PC-3 (cell line): Measurements from ENCODE around the gene CGNL1. TPM values are rescaled to one million over a fixed set of nuclear protein-coding genes. Genes with fewer than 3 reads are reported as not detected.

Experiments used
- ATAC-seq: fragments of 200-7000 bp; cut with Tn5 transposase; 2 replicates; pipeline ENCODE4 v1.9.1; 2020; ENCODE audit warnings: mild to moderate bottlenecking, moderate library complexity
- BruUV-seq: library from RNA; stranded (reverse); fragments of 400-500 nt; replicated peaks from 2 replicates; lab custom pipeline; 2021; lab: Mats Ljungman, UMichigan
- CTCF ChIA-PET: fragments of 300-600 bp; sonication (Branson Sonifier 250); formaldehyde crosslinking; loops from one replicate; lab custom pipeline; 2022; ENCODE audit warnings: antibody characterized with exemption; lab: Charles Lee
- POLR2A ChIA-PET: fragments of 300-600 bp; sonication (Branson Sonifier 250); formaldehyde crosslinking; loops from one replicate; lab custom pipeline; 2022; ENCODE audit warnings: antibody characterized with exemption; ENCODE audit not compliant: unreplicated experiment; lab: Charles Lee
- DNase-seq: peaks from one replicate; pipeline ENCODE4 v3.0.0-alpha.2; 2015
- H2AFZ ChIP-seq: fragments of 300-600 bp; sonication (generic); 2 replicates; pipeline ENCODE4 v1.6.0; 2016; ENCODE audit warnings: antibody characterized with exemption, low read length
- H3F3A ChIP-seq: fragments of 300-600 bp; sonication (generic); one replicate; pipeline ENCODE4 v1.6.0; 2017; ENCODE audit warnings: antibody characterized with exemption, low read length, control low read depth, mild to moderate bottlenecking; ENCODE audit not compliant: unreplicated experiment
- H3K27ac ChIP-seq: fragments of 300-600 bp; sonication (generic); 2 replicates; pipeline ENCODE4 v1.5.1; 2016; ENCODE audit warnings: mild to moderate bottlenecking, low read length
- H3K27me3 ChIP-seq: fragments of 300-600 bp; sonication (generic); 2 replicates; pipeline ENCODE4 v1.6.1; 2016; ENCODE audit warnings: low read length, mixed read lengths
- H3K36me3 ChIP-seq: fragments of 300-600 bp; sonication (generic); 2 replicates; pipeline ENCODE4 v1.6.1; 2016; ENCODE audit warnings: low read depth, mixed run types, low read length, mixed read lengths
- H3K4me1 ChIP-seq: fragments of 300-600 bp; sonication (generic); 2 replicates; pipeline ENCODE4 v1.5.1; 2016; ENCODE audit warnings: low read length; ENCODE audit not compliant: insufficient read depth
- H3K4me2 ChIP-seq: fragments of 300-600 bp; sonication (generic); 2 replicates; pipeline ENCODE4 v1.6.0; 2016; ENCODE audit warnings: low read length
- H3K4me3 ChIP-seq: fragments of 300-600 bp; sonication (generic); 2 replicates; pipeline ENCODE4 v1.5.1; 2016; ENCODE audit warnings: mild to moderate bottlenecking, low read length, mixed read lengths
- H3K79me2 ChIP-seq: fragments of 300-600 bp; sonication (generic); 2 replicates; pipeline ENCODE4 v1.6.1; 2017; ENCODE audit warnings: low read length, mixed read lengths
- H3K9ac ChIP-seq: fragments of 300-600 bp; sonication (generic); 2 replicates; pipeline ENCODE4 v1.6.0; 2016; ENCODE audit warnings: mild to moderate bottlenecking, low read length
- H3K9me2 ChIP-seq: fragments of 300-600 bp; sonication (generic); replicated peaks from 2 replicates; pipeline ENCODE4 v1.6.1; 2016; ENCODE audit warnings: mixed run types, low read length, mixed read lengths
- H3K9me3 ChIP-seq: fragments of 300-600 bp; sonication (generic); 2 replicates; pipeline ENCODE4 v1.6.1; 2016; ENCODE audit warnings: low read length, mixed read lengths
- H4K20me1 ChIP-seq: fragments of 300-600 bp; sonication (generic); 2 replicates; pipeline ENCODE4 v1.6.1; 2016; ENCODE audit warnings: low read length, mixed read lengths
- EZH2 ChIP-seq: fragments of 300-600 bp; sonication (generic); IDR thresholded peaks from one replicate; pipeline ENCODE4 v1.6.1; 2017; ENCODE audit warnings: antibody characterized with exemption, mild to moderate bottlenecking, low read length; ENCODE audit not compliant: unreplicated experiment
- EZH2phosphoT487 ChIP-seq: fragments of 300-600 bp; sonication (generic); IDR thresholded peaks from 2 replicates; pipeline ENCODE4 v1.6.1; 2018; ENCODE audit warnings: mild to moderate bottlenecking, antibody characterized with exemption, low read length, borderline replicate concordance
- intact Hi-C: fragments of 100-400 bp; cut with micrococcal nuclease; formaldehyde crosslinking; loops from 2 replicates; pipeline ENCODE4 v1.9.0; 2023
- total RNA-seq: library from RNA; depleted of rRNA; stranded (reverse); fragments of >200 nt; gene quantifications from 2 replicates; pipeline ENCODE4 v1.2.3, GENCODE V29; 2014
- TF ChIP-seq, protein P1 (sequence below): fragments of 300-600 bp; sonication (generic); conservative IDR thresholded peaks from 2 replicates; pipeline ENCODE4 v1.5.1; 2017; ENCODE audit warnings: antibody characterized with exemption, low read depth, mild to moderate bottlenecking, low read length

Gene CGNL1
- total RNA-seq, 1 experiment from 2014 or later, result 0.66 TPM

DNA sequence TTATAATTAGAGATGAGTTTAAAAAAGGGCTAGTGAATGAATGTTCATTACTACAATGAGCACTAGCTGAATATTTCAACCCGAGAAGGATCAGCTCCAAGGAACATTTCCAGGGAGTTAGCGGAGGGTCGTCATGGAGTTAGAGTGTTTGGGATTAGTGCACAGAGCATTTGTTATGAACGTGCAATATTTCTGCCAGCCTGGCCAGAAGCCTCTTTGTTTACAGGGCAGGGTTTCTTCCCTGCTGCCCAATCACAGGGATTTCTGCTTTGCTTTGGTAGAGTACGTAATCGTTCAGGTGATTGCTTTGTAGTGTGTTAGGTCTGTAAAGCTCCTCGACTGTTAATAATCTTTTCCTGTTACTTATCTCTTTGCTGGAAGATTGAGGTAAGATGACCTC lies 5.9 kb downstream of the CGNL1 start:
- Histone ChIP-seq H3K4me1 (0 out of 2 replicates have a peak, but pooled peaks cover 9% of the 10 kb centered on the region), H3F3A (no peaks in the 10 kb centered on the region), H4K20me1 (no peaks in the 10 kb centered on the region), H3K9me3 (no peaks in the 10 kb centered on the region), H3K9me2 (no peaks in the 10 kb centered on the region), H3K4me3 (no peak overlapping the region), H2AFZ (no peak overlapping the region), H3K79me2 (no peaks in the 10 kb centered on the region), H3K27ac (no peak overlapping the region), H3K9ac (no peak overlapping the region), H3K27me3 (no peaks in the 10 kb centered on the region), H3K36me3 (no peaks in the 10 kb centered on the region), H3K4me2 (no peak overlapping the region)
- POLR2A ChIA-PET, result no interaction called here
- TF ChIP-seq, protein P1, sequence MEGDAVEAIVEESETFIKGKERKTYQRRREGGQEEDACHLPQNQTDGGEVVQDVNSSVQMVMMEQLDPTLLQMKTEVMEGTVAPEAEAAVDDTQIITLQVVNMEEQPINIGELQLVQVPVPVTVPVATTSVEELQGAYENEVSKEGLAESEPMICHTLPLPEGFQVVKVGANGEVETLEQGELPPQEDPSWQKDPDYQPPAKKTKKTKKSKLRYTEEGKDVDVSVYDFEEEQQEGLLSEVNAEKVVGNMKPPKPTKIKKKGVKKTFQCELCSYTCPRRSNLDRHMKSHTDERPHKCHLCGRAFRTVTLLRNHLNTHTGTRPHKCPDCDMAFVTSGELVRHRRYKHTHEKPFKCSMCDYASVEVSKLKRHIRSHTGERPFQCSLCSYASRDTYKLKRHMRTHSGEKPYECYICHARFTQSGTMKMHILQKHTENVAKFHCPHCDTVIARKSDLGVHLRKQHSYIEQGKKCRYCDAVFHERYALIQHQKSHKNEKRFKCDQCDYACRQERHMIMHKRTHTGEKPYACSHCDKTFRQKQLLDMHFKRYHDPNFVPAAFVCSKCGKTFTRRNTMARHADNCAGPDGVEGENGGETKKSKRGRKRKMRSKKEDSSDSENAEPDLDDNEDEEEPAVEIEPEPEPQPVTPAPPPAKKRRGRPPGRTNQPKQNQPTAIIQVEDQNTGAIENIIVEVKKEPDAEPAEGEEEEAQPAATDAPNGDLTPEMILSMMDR, result no peak
- no peak for TF ChIP-seq EZH2
- no peak for TF ChIP-seq EZH2phosphoT487
- BruUV-seq, result no TSS peak
- intact Hi-C loops, result no loop called here
- ATAC-seq, result no peak
- CTCF ChIA-PET, result no interaction called here
- no peak for DNase-seq

DNA sequence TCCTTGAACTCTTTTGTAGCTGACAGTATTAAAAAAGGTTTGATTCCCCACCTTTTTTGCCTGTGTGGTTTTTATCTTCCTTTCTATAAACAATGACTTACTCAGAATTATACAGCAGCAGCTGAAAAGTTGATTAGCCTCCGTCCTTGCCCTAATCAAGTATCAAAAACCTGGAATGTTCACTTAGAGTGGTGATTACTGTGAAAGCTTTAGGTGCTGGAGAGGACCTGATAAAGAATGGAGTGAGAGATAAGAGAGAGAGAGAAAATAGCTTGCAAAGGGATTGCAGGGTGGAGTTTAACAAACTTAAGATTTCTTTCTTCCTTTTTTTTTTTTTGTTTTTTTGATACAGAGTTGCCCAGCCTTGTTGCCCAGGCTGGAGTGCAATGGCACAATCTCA lies 6.7 kb downstream of the CGNL1 start:
- CTCF ChIA-PET, result no interaction called here
- no peaks in the 10 kb centered on the region for H4K20me1 ChIP-seq
- no peaks in the 10 kb centered on the region for H3K9me3 ChIP-seq
- POLR2A ChIA-PET, result no interaction called here
- H3K36me3 ChIP-seq, result no peaks in the 10 kb centered on the region
- no peaks in the 10 kb centered on the region for H3K27me3 ChIP-seq
- intact Hi-C loops, result no loop called here
- no peak overlapping the region for H2AFZ ChIP-seq
- ATAC-seq (no peak), DNase-seq (no peak)
- no peak for TF ChIP-seq EZH2
- TF ChIP-seq EZH2phosphoT487, result no peak
- TF ChIP-seq, protein P1, result no peak
- H3K9me2 ChIP-seq, result no peaks in the 10 kb centered on the region
- no peaks in the 10 kb centered on the region for H3K79me2 ChIP-seq
- H3K4me1 ChIP-seq, result 0 out of 2 replicates have a peak, but pooled peaks cover 7% of the 10 kb centered on the region
- BruUV-seq, result no TSS peak
- no peak overlapping the region for H3K4me2 ChIP-seq
- no peak overlapping the region for H3K27ac ChIP-seq
- no peak overlapping the region for H3K4me3 ChIP-seq
- H3F3A ChIP-seq, result no peaks in the 10 kb centered on the region
- no peak overlapping the region for H3K9ac ChIP-seq

DNA sequence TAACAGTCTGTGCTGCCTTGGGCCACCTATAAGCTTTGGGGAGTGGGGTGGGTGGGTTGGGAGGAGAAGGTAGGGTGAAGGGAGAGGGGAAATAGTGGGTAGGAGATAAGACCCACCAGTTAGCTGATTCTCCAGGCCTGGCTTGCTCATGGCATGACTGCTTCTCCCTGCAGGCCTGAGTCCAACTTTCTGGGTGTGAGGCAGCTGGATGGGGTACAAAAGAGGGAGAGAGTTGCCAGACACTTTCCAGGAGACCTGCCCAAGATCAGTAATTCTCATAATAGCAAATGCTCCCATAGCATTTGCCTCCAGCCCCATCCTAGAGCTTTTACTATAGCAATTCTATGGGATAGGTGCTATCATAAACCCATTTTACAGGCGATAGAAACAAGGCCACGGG lies 7.7 kb downstream of the CGNL1 start:
- no peaks in the 10 kb centered on the region for H3K27me3 ChIP-seq
- no peaks in the 10 kb centered on the region for H3K36me3 ChIP-seq
- no peak overlapping the region for H2AFZ ChIP-seq
- H3K4me1 ChIP-seq, result 0 out of 2 replicates have a peak, but pooled peaks cover 7% of the 10 kb centered on the region
- H3K9ac ChIP-seq, result no peak overlapping the region
- CTCF ChIA-PET, result no interaction called here
- DNase-seq (no peak), ATAC-seq (no peak)
- no peaks in the 10 kb centered on the region for H4K20me1 ChIP-seq
- H3K4me2 ChIP-seq, result no peak overlapping the region
- no peaks in the 10 kb centered on the region for H3K79me2 ChIP-seq
- POLR2A ChIA-PET, result no interaction called here
- TF ChIP-seq, protein P1, result no peak
- TF ChIP-seq EZH2 (no peak), EZH2phosphoT487 (no peak)
- BruUV-seq, result no TSS peak
- no peak overlapping the region for H3K27ac ChIP-seq
- H3K9me2 ChIP-seq, result no peaks in the 10 kb centered on the region
- no peaks in the 10 kb centered on the region for H3K9me3 ChIP-seq
- H3K4me3 ChIP-seq, result no peak overlapping the region
- intact Hi-C loops, result no loop called here
- no peaks in the 10 kb centered on the region for H3F3A ChIP-seq
